PC-9 (cell line): Measurements from ENCODE around the gene PSKH1. TPM values are rescaled to one million over a fixed set of nuclear protein-coding genes. Genes with fewer than 3 reads are reported as not detected.
A peak's percentile ranks its signal among the peaks of the same experiment; 100 is the strongest.

ENCODE experiments used
- BruUV-seq: library from RNA; stranded (reverse); fragments of 400-500 nt; replicated peaks from 2 replicates; lab custom pipeline; 2021; lab: Mats Ljungman, UMichigan
- CTCF ChIA-PET: fragments of 300-600 bp; sonication (Branson Sonifier 250); formaldehyde crosslinking; loops from one replicate; lab custom pipeline; 2022; ENCODE audit warnings: antibody characterized with exemption; lab: Charles Lee
- POLR2A ChIA-PET: fragments of 300-600 bp; sonication (Branson Sonifier 250); formaldehyde crosslinking; loops from one replicate; lab custom pipeline; 2022; ENCODE audit warnings: antibody characterized with exemption; ENCODE audit not compliant: unreplicated experiment; lab: Charles Lee
- DNase-seq, 2 experiments: peaks; one replicate each; pipeline versions ENCODE4 v3.0.0 to v3.0.0-alpha.2; 2015 to 2022; ENCODE audit warnings: mixed read lengths in 1 of 2
- H2AFZ ChIP-seq: fragments of 200-600 bp; sonication (generic); 2 replicates; pipeline ENCODE4 v1.8.1; 2017; ENCODE audit warnings: antibody characterized with exemption
- H3F3A ChIP-seq: fragments of 200-600 bp; sonication (generic); 2 replicates; pipeline ENCODE4 v1.8.1; 2017; ENCODE audit warnings: antibody characterized with exemption, mild to moderate bottlenecking, low read depth; ENCODE audit not compliant: insufficient read depth
- H3K27ac ChIP-seq: fragments of 200-600 bp; sonication (generic); 2 replicates; pipeline ENCODE4 v1.6.1; 2016; ENCODE audit warnings: mixed run types
- H3K27me3 ChIP-seq: fragments of 200-600 bp; sonication (generic); 2 replicates; pipeline ENCODE4 v1.6.1; 2016; ENCODE audit warnings: low read depth, mixed run types; ENCODE audit not compliant: insufficient read depth
- H3K36me3 ChIP-seq: fragments of 200-600 bp; sonication (generic); 2 replicates; pipeline ENCODE4 v1.6.1; 2016; ENCODE audit warnings: low read depth, mixed run types
- H3K4me1 ChIP-seq: fragments of 200-600 bp; sonication (generic); replicated peaks from 2 replicates; pipeline ENCODE4 v1.6.1; 2016; ENCODE audit warnings: mixed run types; ENCODE audit not compliant: insufficient read depth
- H3K4me2 ChIP-seq: fragments of 200-600 bp; sonication (generic); 2 replicates; pipeline ENCODE4 v1.6.1; 2017; ENCODE audit warnings: mixed run types
- H3K4me3 ChIP-seq: fragments of 200-600 bp; sonication (generic); 2 replicates; pipeline ENCODE4 v1.6.1; 2016; ENCODE audit warnings: mixed run types
- H3K79me2 ChIP-seq: fragments of 200-600 bp; sonication (generic); 2 replicates; pipeline ENCODE4 v1.6.1; 2017; ENCODE audit warnings: low read depth, mixed run types
- H3K9me2 ChIP-seq: fragments of 200-600 bp; sonication (generic); 2 replicates; pipeline ENCODE4 v1.8.1; 2017; ENCODE audit warnings: mild to moderate bottlenecking; ENCODE audit not compliant: insufficient read depth
- H3K9me3 ChIP-seq: fragments of 200-600 bp; sonication (generic); 2 replicates; pipeline ENCODE4 v1.8.1; 2016; ENCODE audit warnings: low read depth; ENCODE audit not compliant: insufficient read depth
- H4K20me1 ChIP-seq: fragments of 200-600 bp; sonication (generic); 2 replicates; pipeline ENCODE4 v1.8.1; 2017; ENCODE audit not compliant: insufficient read depth
- CTCF ChIP-seq: fragments of 200-600 bp; sonication (generic); conservative IDR thresholded peaks from 2 replicates; pipeline ENCODE4 v1.6.1; 2017; ENCODE audit warnings: mixed run types, antibody characterized with exemption, mild to moderate bottlenecking, moderate library complexity
- EZH2 ChIP-seq: fragments of 200-600 bp; sonication (generic); IDR thresholded peaks from 2 replicates; pipeline ENCODE4 v1.8.0; 2017; ENCODE audit warnings: antibody characterized with exemption, low read depth
- intact Hi-C: fragments of 100-400 bp; cut with micrococcal nuclease; formaldehyde crosslinking; loops from one replicate; pipeline ENCODE4 v1.10.0; 2022; ENCODE audit not compliant: unreplicated experiment
- total RNA-seq: library from RNA; stranded (reverse); gene quantifications from 2 replicates; pipeline ENCODE4 v1.2.3, GENCODE V29; 2021

The PSKH1 gene
- total RNA-seq, 1 experiment from 2014 or later = 25.8 TPM

- peak overlapping the region; percentile 85 for H3K4me2 ChIP-seq
- peaks cover 11% of the 10 kb centered on the region; the same call in 1 of the 2 replicates for H3K4me1 ChIP-seq
- no peak for DNase-seq
- H3K79me2 ChIP-seq = peaks cover 30% of the 10 kb centered on the region
- H3K36me3 ChIP-seq = peaks cover 16% of the 10 kb centered on the region
- H3K4me3 ChIP-seq = peak overlapping the region; percentile 83
- peaks cover 17% of the 10 kb centered on the region for H3F3A ChIP-seq
- no peak overlapping the region for H3K27ac ChIP-seq
- POLR2A ChIA-PET = no interaction called here
- H3K27me3 ChIP-seq = no peaks in the 10 kb centered on the region
- no peak for TF ChIP-seq CTCF
- no peak for TF ChIP-seq EZH2
- peak overlapping the region; percentile 88 for H2AFZ ChIP-seq
- intact Hi-C loops = no loop called here
- no peaks in the 10 kb centered on the region for H3K9me3 ChIP-seq
- H3K9me2 ChIP-seq = no peaks in the 10 kb centered on the region
- TSS peak; percentile 30 for BruUV-seq
- peaks cover 9% of the 10 kb centered on the region for H4K20me1 ChIP-seq
- CTCF ChIA-PET = interaction anchor here (0.6 to 0.7 kb wide), 4 partner anchors 57 to 167 kb away, joined by 3 to 6 read pairs (median 5); partner anchors contain the start of genes RANBP10 and TSNAXIP1
These were observed 19.4 kb upstream of the PSKH1 start for GRCh38 chr16:67873435-67874370.

GRCh38 chr16:67874372-67874771 is 18.7 kb upstream of the PSKH1 start:
- peaks cover 30% of the 10 kb centered on the region for H3K79me2 ChIP-seq
- H3K4me2 ChIP-seq = peak overlapping the region; percentile 85
- H3K4me1 ChIP-seq = peaks cover 11% of the 10 kb centered on the region; the same call in 1 of the 2 replicates
- CTCF ChIA-PET = interaction anchor here (0.7 kb wide), 1 partner anchor 68 kb away, joined by 3 read pairs; the partner anchor contains the start of genes RANBP10 and TSNAXIP1
- no peaks in the 10 kb centered on the region for H3K27me3 ChIP-seq
- no peak overlapping the region for H2AFZ ChIP-seq
- peaks cover 14% of the 10 kb centered on the region for H3K36me3 ChIP-seq
- TF ChIP-seq CTCF (no peak), EZH2 (no peak)
- BruUV-seq = no TSS peak
- H3K9me2 ChIP-seq = no peaks in the 10 kb centered on the region
- peak overlapping the region; percentile 83 for H3K4me3 ChIP-seq
- no peaks in the 10 kb centered on the region for H3K9me3 ChIP-seq
- H3K27ac ChIP-seq = no peak overlapping the region
- peaks cover 17% of the 10 kb centered on the region for H3F3A ChIP-seq
- no peak for DNase-seq
- POLR2A ChIA-PET = no interaction called here
- intact Hi-C loops = no loop called here
- peaks cover 9% of the 10 kb centered on the region for H4K20me1 ChIP-seq

GRCh38 chr16:67877064-67877463 is 16.0 kb upstream of the PSKH1 start:
- H3K9me2 ChIP-seq = no peaks in the 10 kb centered on the region
- H3K4me2 ChIP-seq = no peak overlapping the region
- intact Hi-C loops = no loop called here
- no TSS peak for BruUV-seq
- H3K4me1 ChIP-seq = peaks cover 11% of the 10 kb centered on the region; the same call in 1 of the 2 replicates
- H3K27me3 ChIP-seq = no peaks in the 10 kb centered on the region
- H3K9me3 ChIP-seq = no peaks in the 10 kb centered on the region
- peaks cover 30% of the 10 kb centered on the region for H3K79me2 ChIP-seq
- no peak overlapping the region for H3K27ac ChIP-seq
- H3K36me3 ChIP-seq = peaks cover 13% of the 10 kb centered on the region
- peaks cover 7% of the 10 kb centered on the region for H3F3A ChIP-seq
- peaks cover 9% of the 10 kb centered on the region for H4K20me1 ChIP-seq
- H2AFZ ChIP-seq = no peak overlapping the region
- H3K4me3 ChIP-seq = no peak overlapping the region
- ChIA-PET CTCF (no interaction called here), POLR2A (no interaction called here)
- TF ChIP-seq EZH2 (no peak), CTCF (no peak)
- DNase-seq = no peak
